ENCODE measurements around the gene CWC22. TPM values are rescaled to one million over a fixed set of nuclear protein-coding genes. Genes with fewer than 3 reads are reported as not detected.
"Not testable (repeated sequence)": the region's sequence is repeated elsewhere in the genome, so short reads cannot be mapped to it uniquely, and the experiment has no call there.

The CWC22 gene
- 10 to 100 TPM; 13.1 to 14.1 TPM for total RNA-seq

GRCh38 chr2:180006781-180007579, at the start of gene CWC22:
Gene CWC22, minus strand, starts transcription at chr2:180007297. Its CDS starts 13,956 bp downstream, at chr2:179993341.
- peak; percentile 92 for DNase-seq (ENCODE audit: low spot score)
- Histone ChIP-seq H3K27me3 (no peaks in the 10 kb centered on the region), H3K36me3 (no peaks in the 10 kb centered on the region), H3K4me1 (peaks cover 0 to 16% of the 10 kb centered on the region in 2 donors), H3K9me3 (no peaks in the 10 kb centered on the region), H3K4me3 (peak within 1 kb of the TSS; percentile 73 to 83), H3K27ac (peak within 1 kb of the TSS; percentile 87 to 89)
- no peak for TF ChIP-seq CTCF (IDR thresholded peaks at IDR 0.05)

- H3K36me3 ChIP-seq, result no peaks in the 10 kb centered on the region
- H3K9me3 ChIP-seq, result no peaks in the 10 kb centered on the region
- no peak for TF ChIP-seq CTCF (IDR thresholded peaks at IDR 0.05)
- H3K4me3 ChIP-seq, result no peak overlapping the region
- no peak for DNase-seq (ENCODE audit: low spot score)
- H3K27ac ChIP-seq, result no peak overlapping the region
- no peaks in the 10 kb centered on the region for H3K27me3 ChIP-seq
- no peaks in the 10 kb centered on the region for H3K4me1 ChIP-seq
Measured at GRCh38 chr2:180056367-180057118, 49.4 kb upstream of the CWC22 start.

- not testable (repeated sequence) for H3K27me3 ChIP-seq; H3K4me1 ChIP-seq; DNase-seq (ENCODE audit: low spot score); H3K27ac ChIP-seq; H3K36me3 ChIP-seq; H3K4me3 ChIP-seq; H3K9me3 ChIP-seq
Measured at GRCh38 chr2:180054576-180054975, 47.5 kb upstream of the CWC22 start.

- H3K27me3 ChIP-seq, result no peaks in the 10 kb centered on the region
- TF ChIP-seq CTCF (IDR thresholded peaks at IDR 0.05), result no peak
- no peak for DNase-seq (ENCODE audit: low spot score)
- H3K4me1 ChIP-seq, result no peaks in the 10 kb centered on the region
- no peaks in the 10 kb centered on the region for H3K36me3 ChIP-seq
- no peak overlapping the region for H3K27ac ChIP-seq
- H3K4me3 ChIP-seq, result no peak overlapping the region
- no peaks in the 10 kb centered on the region for H3K9me3 ChIP-seq
Measured at GRCh38 chr2:180050246-180050645, 43.1 kb upstream of the CWC22 start.

- H3K27ac ChIP-seq, result no peak overlapping the region
- no peaks in the 10 kb centered on the region for H3K36me3 ChIP-seq
- no peaks in the 10 kb centered on the region for H3K9me3 ChIP-seq
- no peak for DNase-seq (ENCODE audit: low spot score)
- no peaks in the 10 kb centered on the region for H3K4me1 ChIP-seq
- no peak overlapping the region for H3K4me3 ChIP-seq
- H3K27me3 ChIP-seq, result no peaks in the 10 kb centered on the region
- TF ChIP-seq CTCF (IDR thresholded peaks at IDR 0.05), result no peak
Measured at GRCh38 chr2:180048251-180048650, 41.2 kb upstream of the CWC22 start.

- H3K4me3 ChIP-seq, result no peak overlapping the region
- H3K36me3 ChIP-seq, result no peaks in the 10 kb centered on the region
- no peaks in the 10 kb centered on the region for H3K9me3 ChIP-seq
- H3K27me3 ChIP-seq, result no peaks in the 10 kb centered on the region
- TF ChIP-seq CTCF (IDR thresholded peaks at IDR 0.05), result no peak
- H3K4me1 ChIP-seq, result no peaks in the 10 kb centered on the region
- DNase-seq (ENCODE audit: low spot score), result no peak
- H3K27ac ChIP-seq, result no peak overlapping the region
Measured at GRCh38 chr2:180046776-180047175, 39.7 kb upstream of the CWC22 start.
